K562 (cell line): Measurements from ENCODE around the gene PLCD4. TPM values are rescaled to one million over a fixed set of nuclear protein-coding genes. Genes with fewer than 3 reads are reported as not detected.

Experiments used
- ARID3B ChIP-seq: fragments of 250-450 bp; sonication (Bioruptor Pico); IDR thresholded peaks from 2 replicates; pipeline ENCODE4 v1.4.0; 2020; ENCODE audit warnings: borderline replicate concordance
- ATF7 ChIP-seq: fragments of 450-650 bp; IDR thresholded peaks from 2 replicates; pipeline ENCODE4 v1.7.1; 2014; ENCODE audit warnings: mild to moderate bottlenecking, moderate library complexity
- BCLAF1 ChIP-seq, 2 experiments: fragments of 450-650 bp in 1 of 2; IDR thresholded peaks; 2 replicates each; pipeline ENCODE4 v1.6.1; 2011 to 2017; ENCODE audit warnings: low read depth in 2 of 2, antibody characterized with exemption in 1 of 2, borderline replicate concordance in 1 of 2, low read length in 1 of 2, mild to moderate bottlenecking in 1 of 2, mixed read lengths in 1 of 2; ENCODE audit not compliant: control insufficient read depth in 1 of 2
- ETV6 ChIP-seq, 3 experiments: fragments of 150-350 bp in 1 of 3; sonication (generic) in 1 of 3; formaldehyde crosslinking in 1 of 3; IDR thresholded peaks; 2 replicates each; pipeline versions ENCODE4 v1.6.1 to v1.8.0; 2014 to 2022; ENCODE audit warnings: borderline replicate concordance in 2 of 3, low read depth in 2 of 3, antibody characterized with exemption in 1 of 3, low read length in 1 of 3, mild to moderate bottlenecking in 1 of 3, missing genetic modification reagents in 1 of 3
- IFI16 ChIP-seq: fragments of 250-450 bp; sonication (Bioruptor Pico); IDR thresholded peaks from 2 replicates; pipeline ENCODE4 v2.1.2; 2022; ENCODE audit warnings: mild to moderate bottlenecking, inconsistent platforms
- MTA1 ChIP-seq: fragments of 450-650 bp; IDR thresholded peaks from 2 replicates; pipeline ENCODE4 v1.6.1; 2017; ENCODE audit warnings: borderline replicate concordance
- PHF8 ChIP-seq: fragments of 200-600 bp; sonication (generic); IDR thresholded peaks from 2 replicates; pipeline ENCODE4 v1.6.1; 2012; ENCODE audit warnings: mixed run types, mild to moderate bottlenecking, inconsistent platforms, low read length, moderate library complexity, borderline replicate concordance
- RB1 ChIP-seq: fragments of 450-650 bp; IDR thresholded peaks from 2 replicates; pipeline ENCODE4 v1.6.1; 2017; ENCODE audit warnings: low read depth, mild to moderate bottlenecking
- RBM22 ChIP-seq: fragments of 200-400 bp; formaldehyde crosslinking; IDR thresholded peaks from 2 replicates; pipeline ENCODE4 v1.6.1; 2018; ENCODE audit warnings: low read length, low read depth; ENCODE audit not compliant: poor library complexity, severe bottlenecking
- TAF7 ChIP-seq: fragments of 450-650 bp; IDR thresholded peaks from 2 replicates; pipeline ENCODE4 v1.6.1; 2016; ENCODE audit warnings: missing genetic modification characterization, missing compliant biosample characterization
- TFE3 ChIP-seq: fragments of 450-650 bp; formaldehyde crosslinking; IDR thresholded peaks from 2 replicates; pipeline ENCODE4 v1.4.0; 2020; ENCODE audit warnings: mild to moderate bottlenecking, mixed read lengths
- THRA ChIP-seq: fragments of 450-650 bp; IDR thresholded peaks from 2 replicates; pipeline ENCODE4 v1.6.1; 2017; ENCODE audit warnings: mild to moderate bottlenecking, moderate library complexity
- ZBTB11 ChIP-seq, 3 experiments: fragments of 200-800 bp in 1 of 3; fragments of 250-450 bp in 1 of 3; fragments of 450-650 bp in 1 of 3; sonication (Bioruptor Pico) in 1 of 3; sonication (Bioruptor generic) in 1 of 3; formaldehyde crosslinking in 1 of 3; IDR thresholded peaks; 2 replicates each; pipeline versions ENCODE4 v1.6.1 to v1.8.0; 2016 to 2022; ENCODE audit warnings: mild to moderate bottlenecking in 2 of 3, missing genetic modification characterization in 2 of 3, missing compliant biosample characterization in 1 of 3, moderate library complexity in 1 of 3
- ZKSCAN3 ChIP-seq: fragments of 250-450 bp; sonication (Bioruptor Pico); IDR thresholded peaks from 2 replicates; pipeline ENCODE4 v1.4.0; 2020
- ZZZ3 ChIP-seq: fragments of 450-650 bp; IDR thresholded peaks from 2 replicates; pipeline ENCODE4 v1.6.1; 2016; ENCODE audit warnings: antibody characterized with exemption, mild to moderate bottlenecking, moderate library complexity
- polyA plus RNA-seq, 8 experiments: library from polyadenylated mRNA; depleted of rRNA in 4 of 8; stranded (reverse) in 5 of 8; unstranded in 3 of 8; fragments of >200 nt; fragmentation: Nextera tagmentation in 2 of 8; fragmentation: Illumina TruSeq in 1 of 8; extraction: Ambion mirVana in 2 of 8; extraction: Trizol in 1 of 8; gene quantifications; 2 replicates each; pipeline versions ENCODE4 v1.2.1 to v1.2.3, GENCODE V29; 2011 to 2014; ENCODE audit warnings: inconsistent platforms in 1 of 8, missing spikeins in 1 of 8
- total RNA-seq, 7 experiments: library from RNA; depleted of rRNA in 6 of 7; stranded (reverse); fragments of >200 nt in 6 of 7; fragmentation: Illumina TruSeq in 2 of 7; extraction: Trizol in 2 of 7; gene quantifications; 2 replicates each; pipeline versions ENCODE4 v1.2.1 to v1.2.3, GENCODE V29; 2011 to 2021; ENCODE audit warnings: low replicate concordance in 1 of 7

Gene PLCD4
- total and polyA plus RNA-seq, 9 of the 15 experiments (the other 6 are each of a cell fraction or from before 2014, with no cell fraction given): 0.13 to 0.38 TPM; not detected in 7

- TF ChIP-seq ATF7 (peak; percentile 38; the same call in 1 of the 2 replicates), ZBTB11 (CRISPR knock-in tag; IDR thresholded peaks at IDR 0.05) (0 out of 6 replicates have a peak, but pooled peaks of 1 of the 3 experiments have one; percentile 20), ZKSCAN3 (no peak), ARID3B (no peak), TAF7 (tag) (no peak), PHF8 (peak; percentile 20; the same call in 1 of the 2 replicates), RB1 (no peak), BCLAF1 (IDR thresholded peaks at IDR 0.05; ENCODE audit: borderline replicate concordance in 1 of 2, control insufficient read depth in 1 of 2, low read depth in 2 of 2, low read length in 1 of 2) (no peak), THRA (no peak), TFE3 (CRISPR knock-in tag) (no peak), ETV6 (IDR thresholded peaks at IDR 0.05; ENCODE audit: borderline replicate concordance in 1 of 2, low read depth in 2 of 2, low read length in 1 of 2) (peak; percentile 95 to 98), ETV6 (CRISPR knock-in tag; IDR thresholded peaks at IDR 0.05; ENCODE audit: borderline replicate concordance) (no peak), RBM22 (no peak), ZZZ3 (no peak), IFI16 (CRISPR knock-in tag) (no peak), MTA1 (no peak)
Observed at GRCh38 chr2:218679119-218679518, 71.4 kb downstream of the PLCD4 start (continued).
